GM10248 (cell line): ENCODE measurements around the gene FLCN.
A peak's percentile ranks its signal among the peaks of the same experiment; 100 is the strongest.
"Not testable (repeated sequence)": the region's sequence is repeated elsewhere in the genome, so short reads cannot be mapped to it uniquely, and the experiment has no call there.

ENCODE experiments used
- CTCF ChIA-PET: fragments of 300-600 bp; sonication (Branson Sonifier 250); formaldehyde crosslinking; extraction: SDS; loops from one replicate; lab custom pipeline; 2021; ENCODE audit warnings: antibody characterized with exemption; lab: Yijun Ruan, JAX
- POLR2A ChIA-PET: fragments of 350-650 bp; sonication (Branson Sonifier 250); formaldehyde crosslinking; extraction: SDS; loops from one replicate; lab custom pipeline; 2020; ENCODE audit warnings: antibody characterized with exemption; lab: Yijun Ruan, JAX
- DNase-seq: peaks from one replicate; pipeline ENCODE4 v3.0.0; 2012; ENCODE audit errors: extremely low spot score
- TF ChIP-seq, protein P1 (sequence below): IDR thresholded peaks from 2 replicates; pipeline ENCODE4 v1.5.1; 2012; ENCODE audit warnings: mild to moderate bottlenecking, low read depth; ENCODE audit errors: extremely low read depth, missing control alignments, control extremely low read depth

The FLCN gene

GRCh38 chr17:17269926-17270773 lies 33.2 kb upstream of the FLCN start:
- no peak for DNase-seq
- ChIA-PET POLR2A (no interaction called here), CTCF (interaction anchor here (0.9 to 1.8 kb wide), 7 partner anchors 8 to 128 kb away, joined by 3 to 6 read pairs (median 4); partner anchors contain the start of gene COPS3)
- TF ChIP-seq, protein P1, sequence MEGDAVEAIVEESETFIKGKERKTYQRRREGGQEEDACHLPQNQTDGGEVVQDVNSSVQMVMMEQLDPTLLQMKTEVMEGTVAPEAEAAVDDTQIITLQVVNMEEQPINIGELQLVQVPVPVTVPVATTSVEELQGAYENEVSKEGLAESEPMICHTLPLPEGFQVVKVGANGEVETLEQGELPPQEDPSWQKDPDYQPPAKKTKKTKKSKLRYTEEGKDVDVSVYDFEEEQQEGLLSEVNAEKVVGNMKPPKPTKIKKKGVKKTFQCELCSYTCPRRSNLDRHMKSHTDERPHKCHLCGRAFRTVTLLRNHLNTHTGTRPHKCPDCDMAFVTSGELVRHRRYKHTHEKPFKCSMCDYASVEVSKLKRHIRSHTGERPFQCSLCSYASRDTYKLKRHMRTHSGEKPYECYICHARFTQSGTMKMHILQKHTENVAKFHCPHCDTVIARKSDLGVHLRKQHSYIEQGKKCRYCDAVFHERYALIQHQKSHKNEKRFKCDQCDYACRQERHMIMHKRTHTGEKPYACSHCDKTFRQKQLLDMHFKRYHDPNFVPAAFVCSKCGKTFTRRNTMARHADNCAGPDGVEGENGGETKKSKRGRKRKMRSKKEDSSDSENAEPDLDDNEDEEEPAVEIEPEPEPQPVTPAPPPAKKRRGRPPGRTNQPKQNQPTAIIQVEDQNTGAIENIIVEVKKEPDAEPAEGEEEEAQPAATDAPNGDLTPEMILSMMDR = peak; percentile 26

GRCh38 chr17:17264430-17264829 lies 27.5 kb upstream of the FLCN start:
- no peak for DNase-seq
- TF ChIP-seq, protein P1 = no peak
- ChIA-PET CTCF (interaction anchor here (2.2 kb wide), 1 partner anchor 12 kb away, joined by 7 read pairs; no protein-coding TSS in a partner anchor), POLR2A (no interaction called here)

DNA sequence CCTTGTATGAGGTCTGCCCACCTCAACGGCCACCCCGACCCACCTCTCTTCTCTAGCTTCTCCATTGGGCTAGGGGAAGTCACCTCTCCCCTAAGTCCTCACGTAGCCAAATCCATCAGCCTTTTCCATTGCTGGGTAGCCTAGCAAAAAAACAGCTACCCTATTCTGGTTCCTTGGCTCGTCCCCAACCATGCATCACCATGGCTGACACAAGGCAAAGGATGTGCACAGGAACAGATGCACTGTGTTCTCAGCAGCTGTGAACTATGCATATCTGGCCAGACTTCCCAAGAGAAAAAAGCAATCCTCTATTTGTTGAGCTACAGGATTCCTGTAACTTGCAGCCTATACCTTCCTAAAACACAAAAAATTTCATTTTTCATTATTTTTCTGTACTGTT lies 22.0 kb upstream of the FLCN start:
- TF ChIP-seq, protein P1 = no peak
- POLR2A ChIA-PET = no interaction called here
- CTCF ChIA-PET = interaction anchor here (0.7 to 1.9 kb wide), 3 partner anchors 10 to 14 kb away, joined by 3 to 7 read pairs (median 3); no protein-coding TSS in a partner anchor
- DNase-seq = no peak

GRCh38 chr17:17258011-17258410 lies 21.0 kb upstream of the FLCN start:
- POLR2A ChIA-PET = no interaction called here
- DNase-seq = no peak
- CTCF ChIA-PET = interaction anchor here (1.0 to 1.9 kb wide), 2 partner anchors 11 to 15 kb away, joined by 3 to 7 read pairs; no protein-coding TSS in a partner anchor
- TF ChIP-seq, protein P1 = no peak

DNA sequence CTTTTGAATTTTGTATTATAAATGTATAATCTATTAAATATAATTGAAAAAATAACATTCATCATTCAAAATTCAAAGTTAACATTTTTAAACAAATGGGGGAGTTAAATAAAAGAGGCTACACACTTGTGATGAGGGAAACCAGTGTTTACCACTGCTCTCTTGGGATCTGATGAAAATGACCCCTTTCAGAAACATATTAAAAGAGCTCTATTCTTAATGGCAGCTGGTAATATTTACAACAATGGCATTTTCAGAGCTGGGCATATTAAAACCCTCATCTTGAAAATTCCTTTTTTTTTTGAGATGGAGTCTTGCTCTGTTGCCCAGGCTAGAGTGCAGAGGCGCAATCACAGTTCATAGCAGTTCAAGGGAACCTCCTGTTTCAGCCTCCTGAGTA lies 19.3 kb upstream of the FLCN start:
- TF ChIP-seq, protein P1 = no peak
- ChIA-PET CTCF (no interaction called here), POLR2A (interaction anchor here (0.6 to 0.8 kb wide), 2 partner anchors 22 to 24 kb away, joined by 3 to 5 read pairs; no protein-coding TSS in a partner anchor)
- no peak for DNase-seq

DNA sequence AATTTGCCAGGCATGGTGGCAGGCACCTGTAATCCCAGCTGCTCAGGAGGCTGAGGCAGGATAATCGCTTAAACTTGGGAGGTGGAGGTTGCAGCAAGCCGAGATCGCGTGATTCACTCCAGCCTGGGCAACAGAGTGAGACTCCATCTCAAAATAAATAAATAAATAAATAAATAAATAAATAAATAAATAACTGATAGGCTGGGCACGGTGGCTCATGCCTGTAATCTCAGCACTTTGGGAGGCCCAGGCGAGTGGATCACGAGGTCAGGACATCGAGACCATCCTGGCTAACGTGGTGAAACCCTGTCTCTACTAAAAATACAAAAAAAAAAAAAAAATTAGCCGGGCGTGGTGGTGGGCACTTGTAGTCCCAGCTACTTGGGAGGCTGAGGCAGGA lies 18.7 kb upstream of the FLCN start:
- POLR2A ChIA-PET = interaction anchor here (0.6 to 1.0 kb wide), 2 partner anchors 21 to 31 kb away, joined by 3 read pairs; no protein-coding TSS in a partner anchor
- DNase-seq = not testable (repeated sequence)
- CTCF ChIA-PET = interaction anchor here (0.6 kb wide), 1 partner anchor 79 kb away, joined by 3 read pairs; no protein-coding TSS in a partner anchor

- ChIA-PET CTCF (interaction anchor here (0.8 kb wide), 1 partner anchor 12 kb away, joined by 4 read pairs; no protein-coding TSS in a partner anchor), POLR2A (no interaction called here)
- TF ChIP-seq, protein P1 = no peak
- no peak for DNase-seq
These were observed 17.1 kb upstream of the FLCN start for GRCh38 chr17:17254036-17254435.
